ENCODE data around the gene AXL. TPM values are rescaled to one million over a fixed set of nuclear protein-coding genes. Genes with fewer than 3 reads are reported as not detected.

Gene AXL
- total and polyA plus RNA-seq, 4 donors: 4.3 to 24.8 (median 12.1) TPM

GRCh38 chr19:41195675-41196497 is 23.1 kb upstream of the AXL start:
- Histone ChIP-seq H3K27ac (ENCODE audit: low read depth in 1 of 2, low read length in 2 of 2) (no peak overlapping the region), H3K36me3 (ENCODE audit: control insufficient read depth in 4 of 4, insufficient read depth in 3 of 4, low read depth in 1 of 4, low read length in 3 of 4) (no peaks in the 10 kb centered on the region), H3K27me3 (ENCODE audit: control insufficient read depth in 4 of 4, insufficient read depth in 4 of 4, low read length in 3 of 4) (peaks cover 0 to 2% (median 2%) of the 10 kb centered on the region in 4 donors), H3K4me1 (ENCODE audit: control insufficient read depth in 4 of 4, insufficient read depth in 4 of 4, low read length in 3 of 4) (peaks cover 0 to 11% (median 1%) of the 10 kb centered on the region in 4 donors), H3K4me3 (ENCODE audit: low read depth in 1 of 3, low read length in 3 of 3) (no peak overlapping the region), H3K9me3 (ENCODE audit: control insufficient read depth in 4 of 4, low read length in 3 of 4) (no peaks in the 10 kb centered on the region), H3K9ac (ENCODE audit: low read depth in 1 of 2, low read length in 2 of 2) (no peak overlapping the region)
- DNase-seq (ENCODE audit: low spot score): no peak
- TF ChIP-seq MAX (IDR thresholded peaks at IDR 0.05): no peak
- TF ChIP-seq NR2F2 (IDR thresholded peaks at IDR 0.05): no peak
- TF ChIP-seq HNF4G (IDR thresholded peaks at IDR 0.05): no peak
- TF ChIP-seq, protein P1, sequence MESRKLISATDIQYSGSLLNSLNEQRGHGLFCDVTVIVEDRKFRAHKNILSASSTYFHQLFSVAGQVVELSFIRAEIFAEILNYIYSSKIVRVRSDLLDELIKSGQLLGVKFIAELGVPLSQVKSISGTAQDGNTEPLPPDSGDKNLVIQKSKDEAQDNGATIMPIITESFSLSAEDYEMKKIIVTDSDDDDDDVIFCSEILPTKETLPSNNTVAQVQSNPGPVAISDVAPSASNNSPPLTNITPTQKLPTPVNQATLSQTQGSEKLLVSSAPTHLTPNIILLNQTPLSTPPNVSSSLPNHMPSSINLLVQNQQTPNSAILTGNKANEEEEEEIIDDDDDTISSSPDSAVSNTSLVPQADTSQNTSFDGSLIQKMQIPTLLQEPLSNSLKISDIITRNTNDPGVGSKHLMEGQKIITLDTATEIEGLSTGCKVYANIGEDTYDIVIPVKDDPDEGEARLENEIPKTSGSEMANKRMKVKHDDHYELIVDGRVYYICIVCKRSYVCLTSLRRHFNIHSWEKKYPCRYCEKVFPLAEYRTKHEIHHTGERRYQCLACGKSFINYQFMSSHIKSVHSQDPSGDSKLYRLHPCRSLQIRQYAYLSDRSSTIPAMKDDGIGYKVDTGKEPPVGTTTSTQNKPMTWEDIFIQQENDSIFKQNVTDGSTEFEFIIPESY (IDR thresholded peaks at IDR 0.05): no peak
- no peak for TF ChIP-seq RXRA (IDR thresholded peaks at IDR 0.05)
- TF ChIP-seq, protein P2, sequence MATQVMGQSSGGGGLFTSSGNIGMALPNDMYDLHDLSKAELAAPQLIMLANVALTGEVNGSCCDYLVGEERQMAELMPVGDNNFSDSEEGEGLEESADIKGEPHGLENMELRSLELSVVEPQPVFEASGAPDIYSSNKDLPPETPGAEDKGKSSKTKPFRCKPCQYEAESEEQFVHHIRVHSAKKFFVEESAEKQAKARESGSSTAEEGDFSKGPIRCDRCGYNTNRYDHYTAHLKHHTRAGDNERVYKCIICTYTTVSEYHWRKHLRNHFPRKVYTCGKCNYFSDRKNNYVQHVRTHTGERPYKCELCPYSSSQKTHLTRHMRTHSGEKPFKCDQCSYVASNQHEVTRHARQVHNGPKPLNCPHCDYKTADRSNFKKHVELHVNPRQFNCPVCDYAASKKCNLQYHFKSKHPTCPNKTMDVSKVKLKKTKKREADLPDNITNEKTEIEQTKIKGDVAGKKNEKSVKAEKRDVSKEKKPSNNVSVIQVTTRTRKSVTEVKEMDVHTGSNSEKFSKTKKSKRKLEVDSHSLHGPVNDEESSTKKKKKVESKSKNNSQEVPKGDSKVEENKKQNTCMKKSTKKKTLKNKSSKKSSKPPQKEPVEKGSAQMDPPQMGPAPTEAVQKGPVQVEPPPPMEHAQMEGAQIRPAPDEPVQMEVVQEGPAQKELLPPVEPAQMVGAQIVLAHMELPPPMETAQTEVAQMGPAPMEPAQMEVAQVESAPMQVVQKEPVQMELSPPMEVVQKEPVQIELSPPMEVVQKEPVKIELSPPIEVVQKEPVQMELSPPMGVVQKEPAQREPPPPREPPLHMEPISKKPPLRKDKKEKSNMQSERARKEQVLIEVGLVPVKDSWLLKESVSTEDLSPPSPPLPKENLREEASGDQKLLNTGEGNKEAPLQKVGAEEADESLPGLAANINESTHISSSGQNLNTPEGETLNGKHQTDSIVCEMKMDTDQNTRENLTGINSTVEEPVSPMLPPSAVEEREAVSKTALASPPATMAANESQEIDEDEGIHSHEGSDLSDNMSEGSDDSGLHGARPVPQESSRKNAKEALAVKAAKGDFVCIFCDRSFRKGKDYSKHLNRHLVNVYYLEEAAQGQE (IDR thresholded peaks at IDR 0.05): no peak
- TF ChIP-seq RAD21 (IDR thresholded peaks at IDR 0.05): no peak
- TF ChIP-seq JUND (IDR thresholded peaks at IDR 0.05): no peak
- no peak for TF ChIP-seq FOXA2 (IDR thresholded peaks at IDR 0.05)
- TF ChIP-seq TAF1 (conservative IDR thresholded peaks at IDR 0.05): no peak
- no peak for TF ChIP-seq FOXA1 (IDR thresholded peaks at IDR 0.05)
- no peak for TF ChIP-seq EGR1 (IDR thresholded peaks at IDR 0.05; ENCODE audit: low read depth in 2 of 2)
- TF ChIP-seq SP1 (IDR thresholded peaks at IDR 0.05): no peak
- no peak for TF ChIP-seq ATF3 (IDR thresholded peaks at IDR 0.05)
- TF ChIP-seq HNF4A (conservative IDR thresholded peaks at IDR 0.05): no peak
- TF ChIP-seq GABPA (IDR thresholded peaks at IDR 0.05 in 1 of 2, conservative IDR thresholded peaks at IDR 0.05 in 1 of 2): no peak
- 75% methylated on average over 10 of the region's 10 CpGs for WGBS

DNA sequence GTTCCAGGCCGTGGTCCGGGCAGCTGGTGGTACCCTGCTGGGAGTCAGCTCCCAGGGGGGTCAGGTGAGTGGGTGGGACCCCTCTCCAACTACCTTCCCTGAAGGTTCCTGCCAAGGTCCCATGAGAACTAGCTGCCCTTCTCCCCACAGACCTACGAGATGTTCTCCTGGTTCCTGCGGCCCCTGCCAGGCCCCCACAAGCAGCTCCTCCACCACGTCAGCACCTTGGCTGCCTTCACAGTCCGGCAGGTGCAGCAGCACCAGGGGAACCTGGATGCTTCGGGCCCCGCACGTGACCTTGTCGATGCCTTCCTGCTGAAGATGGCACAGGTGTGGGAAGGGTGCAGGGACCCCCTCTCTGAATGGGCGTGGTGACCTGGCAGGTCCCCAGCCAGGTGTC is 20.5 kb upstream of the AXL start:
- DNase-seq (ENCODE audit: low spot score): no peak
- Histone ChIP-seq H3K4me1 (ENCODE audit: control insufficient read depth in 4 of 4, insufficient read depth in 4 of 4, low read length in 3 of 4) (peaks cover 0 to 2% (median 0%) of the 10 kb centered on the region in 4 donors), H3K4me3 (ENCODE audit: low read depth in 1 of 3, low read length in 3 of 3) (no peak overlapping the region), H3K27ac (ENCODE audit: low read depth in 1 of 2, low read length in 2 of 2) (no peak overlapping the region), H3K36me3 (ENCODE audit: control insufficient read depth in 4 of 4, insufficient read depth in 3 of 4, low read depth in 1 of 4, low read length in 3 of 4) (no peaks in the 10 kb centered on the region), H3K27me3 (ENCODE audit: control insufficient read depth in 4 of 4, insufficient read depth in 4 of 4, low read length in 3 of 4) (peaks cover 0 to 2% (median under 1%) of the 10 kb centered on the region in 4 donors), H3K9ac (ENCODE audit: low read depth in 1 of 2, low read length in 2 of 2) (no peak overlapping the region), H3K9me3 (ENCODE audit: control insufficient read depth in 4 of 4, low read length in 3 of 4) (no peaks in the 10 kb centered on the region)
- 77% methylated on average over 11 of the region's 11 CpGs for WGBS
- TF ChIP-seq FOXA2 (IDR thresholded peaks at IDR 0.05) (no peak), EGR1 (IDR thresholded peaks at IDR 0.05; ENCODE audit: low read depth in 2 of 2) (no peak), ATF3 (IDR thresholded peaks at IDR 0.05) (no peak), TAF1 (conservative IDR thresholded peaks at IDR 0.05) (no peak), FOXA1 (IDR thresholded peaks at IDR 0.05) (no peak), RAD21 (IDR thresholded peaks at IDR 0.05) (no peak), MAX (IDR thresholded peaks at IDR 0.05) (no peak), NR2F2 (IDR thresholded peaks at IDR 0.05) (no peak), RXRA (IDR thresholded peaks at IDR 0.05) (no peak), HNF4A (conservative IDR thresholded peaks at IDR 0.05) (no peak), SP1 (IDR thresholded peaks at IDR 0.05) (no peak), HNF4G (IDR thresholded peaks at IDR 0.05) (no peak), YY1 (IDR thresholded peaks at IDR 0.05) (no peak)
- TF ChIP-seq, protein P2 (IDR thresholded peaks at IDR 0.05): no peak
- TF ChIP-seq, protein P3, sequence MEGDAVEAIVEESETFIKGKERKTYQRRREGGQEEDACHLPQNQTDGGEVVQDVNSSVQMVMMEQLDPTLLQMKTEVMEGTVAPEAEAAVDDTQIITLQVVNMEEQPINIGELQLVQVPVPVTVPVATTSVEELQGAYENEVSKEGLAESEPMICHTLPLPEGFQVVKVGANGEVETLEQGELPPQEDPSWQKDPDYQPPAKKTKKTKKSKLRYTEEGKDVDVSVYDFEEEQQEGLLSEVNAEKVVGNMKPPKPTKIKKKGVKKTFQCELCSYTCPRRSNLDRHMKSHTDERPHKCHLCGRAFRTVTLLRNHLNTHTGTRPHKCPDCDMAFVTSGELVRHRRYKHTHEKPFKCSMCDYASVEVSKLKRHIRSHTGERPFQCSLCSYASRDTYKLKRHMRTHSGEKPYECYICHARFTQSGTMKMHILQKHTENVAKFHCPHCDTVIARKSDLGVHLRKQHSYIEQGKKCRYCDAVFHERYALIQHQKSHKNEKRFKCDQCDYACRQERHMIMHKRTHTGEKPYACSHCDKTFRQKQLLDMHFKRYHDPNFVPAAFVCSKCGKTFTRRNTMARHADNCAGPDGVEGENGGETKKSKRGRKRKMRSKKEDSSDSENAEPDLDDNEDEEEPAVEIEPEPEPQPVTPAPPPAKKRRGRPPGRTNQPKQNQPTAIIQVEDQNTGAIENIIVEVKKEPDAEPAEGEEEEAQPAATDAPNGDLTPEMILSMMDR (IDR thresholded peaks at IDR 0.05; ENCODE audit: low read depth, low read length, missing input control): no peak

All from liver (tissue), 9 donors.